K562 (cell line): Measurements from ENCODE around the gene LATS1. TPM values are rescaled to one million over a fixed set of nuclear protein-coding genes. Genes with fewer than 3 reads are reported as not detected.

Source experiments
- ATAC-seq: fragments of 200-7000 bp; cut with Tn5 transposase; 3 replicates; pipeline ENCODE4 v1.9.1; 2020; ENCODE audit warnings: moderate library complexity
- BruUV-seq: library from RNA; stranded (reverse); fragments of 400-500 nt; replicated peaks from 2 replicates; lab custom pipeline; 2021; lab: Mats Ljungman, UMichigan
- CTCF ChIA-PET: fragments of 300-600 bp; formaldehyde crosslinking; extraction: SDS; loops from one replicate; lab custom pipeline; 2021; ENCODE audit warnings: low intra/inter-chr PET ratio; lab: Yijun Ruan, JAX
- POLR2A ChIA-PET: fragments of 300-600, 350-650 bp; sonication (Branson Sonifier 250); formaldehyde crosslinking; extraction: SDS; loops from one replicate; lab custom pipeline; 2021; ENCODE audit warnings: antibody characterized with exemption, inconsistent platforms; lab: Yijun Ruan, JAX
- DNase-seq, 4 experiments: peaks; one replicate each; pipeline versions ENCODE4 v3.0.0 to v3.0.0-alpha.2; 2011 to 2018; ENCODE audit warnings: low spot score in 3 of 4, mixed read lengths in 3 of 4; ENCODE audit errors: extremely low read depth in 1 of 4
- FAIRE-seq: peaks from 2 replicates; lab custom pipeline; 2011; peaks lifted over from hg19 to GRCh38; lab: Jason Lieb, UNC
- H2AFZ ChIP-seq: 2 replicates; pipeline ENCODE4 v1.6.0; 2011; ENCODE audit warnings: low read depth, low read length, control low read depth, inconsistent platforms
- H3K27ac ChIP-seq: fragments of 200-600 bp; 3 replicates; pipeline ENCODE4 v1.8.0; 2011; ENCODE audit warnings: low read depth, mild to moderate bottlenecking, control low read depth, inconsistent platforms, low read length, moderate library complexity, mixed read lengths; ENCODE audit errors: extremely low read depth
- H3K27me3 ChIP-seq, 2 experiments: fragments of 300-600 bp in 1 of 2; 2 replicates in 1 of 2; 3 replicates in 1 of 2; pipeline versions ENCODE4 v1.6.0 to v1.8.0; 2011; ENCODE audit warnings: inconsistent platforms in 2 of 2, low read length in 2 of 2, mild to moderate bottlenecking in 1 of 2, mixed read lengths in 1 of 2, moderate library complexity in 1 of 2; ENCODE audit not compliant: control insufficient read depth in 2 of 2, insufficient read depth in 2 of 2
- H3K36me3 ChIP-seq: fragments of 300-600 bp; 3 replicates; pipeline ENCODE4 v1.8.0; 2011; ENCODE audit warnings: mild to moderate bottlenecking, low read length, inconsistent platforms; ENCODE audit not compliant: control insufficient read depth, insufficient read depth
- H3K4me1 ChIP-seq, 2 experiments: fragments of 200-600 bp in 1 of 2; replicated peaks in 1 of 2; 2 replicates in 1 of 2; 3 replicates in 1 of 2; pipeline versions ENCODE4 v1.5.1 to v1.8.0; 2011; ENCODE audit warnings: inconsistent platforms in 2 of 2, low read length in 2 of 2, mild to moderate bottlenecking in 1 of 2, mixed read lengths in 1 of 2, moderate library complexity in 1 of 2; ENCODE audit not compliant: control insufficient read depth in 2 of 2, insufficient read depth in 2 of 2
- H3K4me2 ChIP-seq: 2 replicates; pipeline ENCODE4 v1.6.1; 2011; ENCODE audit warnings: low read length, control low read depth, inconsistent platforms, mixed read lengths; ENCODE audit not compliant: insufficient read depth
- H3K4me3 ChIP-seq: fragments of 200-600 bp; sonication (generic), shearing (Covaris generic); 2 replicates; pipeline ENCODE4 v1.5.1; 2016; ENCODE audit warnings: control low read depth, inconsistent platforms
- H3K79me2 ChIP-seq: fragments of 200-600 bp; 3 replicates; pipeline ENCODE4 v1.8.0; 2011; ENCODE audit warnings: low read length, inconsistent platforms; ENCODE audit not compliant: control insufficient read depth, insufficient read depth
- H3K9ac ChIP-seq, 2 experiments: 2 replicates each; pipeline versions ENCODE4 v1.6.0 to v1.6.1; 2011; ENCODE audit warnings: low read depth in 2 of 2, low read length in 2 of 2, control low read depth in 1 of 2, inconsistent platforms in 1 of 2, mild to moderate bottlenecking in 1 of 2, mixed read lengths in 1 of 2; ENCODE audit not compliant: insufficient read depth in 1 of 2
- H3K9me1 ChIP-seq: one replicate; pipeline ENCODE4 v1.6.0; 2011; ENCODE audit warnings: inconsistent platforms, mild to moderate bottlenecking, low read length, moderate library complexity; ENCODE audit not compliant: control insufficient read depth, insufficient read depth
- H3K9me3 ChIP-seq: replicated peaks from 2 replicates; pipeline ENCODE4 v1.5.1; 2011; ENCODE audit warnings: low read depth, low read length, inconsistent platforms; ENCODE audit not compliant: control insufficient read depth, insufficient read depth
- H4K20me1 ChIP-seq: replicated peaks from 2 replicates; pipeline ENCODE4 v1.6.1; 2011; ENCODE audit warnings: low read length, inconsistent platforms, mixed read lengths; ENCODE audit not compliant: control insufficient read depth, insufficient read depth
- ARHGAP35 ChIP-seq: fragments of 450-650 bp; IDR thresholded peaks from 2 replicates; pipeline ENCODE4 v1.6.1; 2018; ENCODE audit not compliant: partially characterized antibody
- DMBX1 ChIP-seq: fragments of 250-450 bp; sonication (Bioruptor Pico); IDR thresholded peaks from 2 replicates; pipeline ENCODE4 v1.8.0; 2022; ENCODE audit warnings: inconsistent platforms, mild to moderate bottlenecking, moderate library complexity, borderline replicate concordance
- DPF2 ChIP-seq: fragments of 450-650 bp; IDR thresholded peaks from 2 replicates; pipeline ENCODE4 v1.6.1; 2016
- E2F4 ChIP-seq: sonication (generic); formaldehyde crosslinking; IDR thresholded peaks from 2 replicates; pipeline ENCODE4 v1.8.0; 2022; ENCODE audit warnings: mild to moderate bottlenecking, low read depth, missing genetic modification reagents
- HBP1 ChIP-seq: fragments of 450-650 bp; formaldehyde crosslinking; IDR thresholded peaks from 2 replicates; pipeline ENCODE4 v1.4.0; 2022; ENCODE audit warnings: missing genetic modification characterization
- HEY1 ChIP-seq: fragments of 250-450 bp; sonication (Bioruptor Pico); IDR thresholded peaks from 2 replicates; pipeline ENCODE4 v1.5.0; 2020; ENCODE audit warnings: mild to moderate bottlenecking, moderate library complexity, borderline replicate concordance
- HNRNPK ChIP-seq: fragments of 200-400 bp; formaldehyde crosslinking; IDR thresholded peaks from one replicate; pipeline ENCODE4 v1.6.1; 2018; ENCODE audit warnings: mild to moderate bottlenecking, low read depth, low read length; ENCODE audit not compliant: poor library complexity, severe bottlenecking
- NCOA6 ChIP-seq: fragments of 450-650 bp; IDR thresholded peaks from 2 replicates; pipeline ENCODE4 v1.6.1; 2017; ENCODE audit warnings: mild to moderate bottlenecking
- OTX1 ChIP-seq: fragments of 450-650 bp; formaldehyde crosslinking; IDR thresholded peaks from 2 replicates; pipeline ENCODE4 v1.4.0; 2022; ENCODE audit warnings: mild to moderate bottlenecking
- PURB ChIP-seq: sonication (generic); formaldehyde crosslinking; IDR thresholded peaks from 2 replicates; pipeline ENCODE4 v1.9.0; 2021; ENCODE audit warnings: low read depth, mild to moderate bottlenecking, missing genetic modification reagents
- TCF7 ChIP-seq: sonication (generic); IDR thresholded peaks from 2 replicates; pipeline ENCODE4 v1.6.1; 2016; ENCODE audit warnings: antibody characterized with exemption, borderline replicate concordance
- TEAD1 ChIP-seq, 2 experiments: fragments of 450-650 bp in 1 of 2; sonication (generic) in 1 of 2; formaldehyde crosslinking; IDR thresholded peaks; 2 replicates each; pipeline versions ENCODE4 v1.4.0 to v1.8.0; 2020 to 2022; ENCODE audit warnings: mild to moderate bottlenecking in 2 of 2, missing genetic modification reagents in 1 of 2
- ZNF224 ChIP-seq: sonication (generic); formaldehyde crosslinking; IDR thresholded peaks from 2 replicates; pipeline ENCODE4 v1.8.0; 2022; ENCODE audit warnings: mild to moderate bottlenecking, missing genetic modification reagents
- WGBS: fragments of 100-300 bp; shearing (Covaris generic); methylation state at CpG from one replicate; pipeline ENCODE4 v1.1.6; 2016; ENCODE audit warnings: low coverage, mixed read lengths; ENCODE audit not compliant: insufficient coverage; ENCODE audit errors: missing lambda C conversion rate; 5-methylcytosine and 5-hydroxymethylcytosine counted together
- in situ Hi-C: fragments of 300-500 bp; cut with MboI; formaldehyde crosslinking; loops from 4 replicates; pipeline ENCODE4 v1.15.0; 2018; ENCODE audit warnings: inconsistent platforms, mixed read lengths
- intact Hi-C: fragments of 100-400 bp; cut with micrococcal nuclease; formaldehyde crosslinking; loops from 2 replicates; pipeline ENCODE4 v1.14.2; 2022
- polyA plus RNA-seq, 8 experiments: library from polyadenylated mRNA; depleted of rRNA in 4 of 8; stranded (reverse) in 5 of 8; unstranded in 3 of 8; fragments of >200 nt; fragmentation: Nextera tagmentation in 2 of 8; fragmentation: Illumina TruSeq in 1 of 8; extraction: Ambion mirVana in 2 of 8; extraction: Trizol in 1 of 8; gene quantifications; 2 replicates each; pipeline versions ENCODE4 v1.2.1 to v1.2.3, GENCODE V29; 2011 to 2014; ENCODE audit warnings: inconsistent platforms in 1 of 8, missing spikeins in 1 of 8
- total RNA-seq, 7 experiments: library from RNA; depleted of rRNA in 6 of 7; stranded (reverse); fragments of >200 nt in 6 of 7; fragmentation: Illumina TruSeq in 2 of 7; extraction: Trizol in 2 of 7; gene quantifications; 2 replicates each; pipeline versions ENCODE4 v1.2.1 to v1.2.3, GENCODE V29; 2011 to 2021; ENCODE audit warnings: low replicate concordance in 1 of 7
- TF ChIP-seq, protein P1 (sequence below): fragments of 450-650 bp; IDR thresholded peaks from 2 replicates; pipeline ENCODE4 v1.6.1; 2017; ENCODE audit warnings: antibody characterized with exemption, mild to moderate bottlenecking
- TF ChIP-seq, protein P2 (sequence below): fragments of 250-450 bp; sonication (Bioruptor Pico); IDR thresholded peaks from 2 replicates; pipeline ENCODE4 v1.8.0; 2022; ENCODE audit warnings: moderate library complexity, mild to moderate bottlenecking, inconsistent platforms

LATS1 gene
- total and polyA plus RNA-seq, 9 of the 15 experiments (the other 6 are each of a cell fraction or from before 2014, with no cell fraction given) = 5.0 to 36.3 (median 18.4) TPM

DNA sequence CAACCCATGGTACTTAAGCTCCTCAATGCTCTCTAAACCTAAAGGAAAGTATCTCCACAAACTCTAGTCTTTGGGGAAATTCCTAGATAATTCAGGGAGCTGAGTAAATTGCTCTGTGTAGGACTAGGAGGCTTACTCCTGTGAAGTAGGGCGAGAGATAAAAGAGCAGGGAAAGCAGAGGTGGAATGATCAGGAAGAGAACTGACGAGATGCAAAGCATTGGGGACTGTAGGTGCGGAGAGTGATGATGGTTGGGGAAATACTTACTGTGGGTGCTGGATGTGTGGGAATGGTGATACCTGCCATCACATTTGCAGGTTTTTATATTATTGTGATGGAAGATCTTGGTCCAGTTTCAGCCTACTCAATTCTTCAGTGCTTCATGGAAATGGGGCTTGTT is 1.6 kb upstream of the LATS1 start:
- 100% methylated on average over 3 of the region's 3 CpGs for WGBS
- no peak overlapping the region for H3K27ac ChIP-seq
- no peak overlapping the region for H2AFZ ChIP-seq
- intact Hi-C loops = loop anchor here (5.0 kb wide), 4 partner anchors 33 to 172 kb away; partner anchors contain the start of genes GINM1, KATNA1 and PPIL4
- CTCF ChIA-PET = no interaction called here
- H3K4me2 ChIP-seq = no peak overlapping the region
- H3K9me1 ChIP-seq = no peaks in the 10 kb centered on the region
- in situ Hi-C loops = no loop called here
- no peak overlapping the region for H3K4me3 ChIP-seq
- ATAC-seq (no peak), DNase-seq (no peak), FAIRE-seq (no peak)
- H4K20me1 ChIP-seq = 0 out of 2 replicates have a peak, but pooled peaks cover 6% of the 10 kb centered on the region
- peaks cover 40% of the 10 kb centered on the region for H3K36me3 ChIP-seq
- no peaks in the 10 kb centered on the region for H3K27me3 ChIP-seq
- H3K79me2 ChIP-seq = peaks cover 43% of the 10 kb centered on the region
- no peak overlapping the region for H3K9ac ChIP-seq
- H3K4me1 ChIP-seq = peaks cover 9 to 21% of the 10 kb centered on the region in 2 experiments; a peak in 4 of 5 replicates
- no TSS peak for BruUV-seq
- no peaks in the 10 kb centered on the region for H3K9me3 ChIP-seq
- POLR2A ChIA-PET = interaction anchor here (1.0 kb wide), 1 partner anchor 71 kb away, joined by 4 read pairs; the partner anchor contains the start of gene KATNA1
- no peak for TF ChIP-seq NCOA6
- TF ChIP-seq ZNF224 = no peak
- no peak for TF ChIP-seq DMBX1
- no peak for TF ChIP-seq OTX1 (CRISPR knock-in tag)
- no peak for TF ChIP-seq HNRNPK
- no peak for TF ChIP-seq TEAD1 (CRISPR knock-in tag; IDR thresholded peaks at IDR 0.05)
- no peak for TF ChIP-seq ARHGAP35
- no peak for TF ChIP-seq TCF7
- no peak for TF ChIP-seq PURB (CRISPR knock-in tag)
- TF ChIP-seq, protein P1, sequence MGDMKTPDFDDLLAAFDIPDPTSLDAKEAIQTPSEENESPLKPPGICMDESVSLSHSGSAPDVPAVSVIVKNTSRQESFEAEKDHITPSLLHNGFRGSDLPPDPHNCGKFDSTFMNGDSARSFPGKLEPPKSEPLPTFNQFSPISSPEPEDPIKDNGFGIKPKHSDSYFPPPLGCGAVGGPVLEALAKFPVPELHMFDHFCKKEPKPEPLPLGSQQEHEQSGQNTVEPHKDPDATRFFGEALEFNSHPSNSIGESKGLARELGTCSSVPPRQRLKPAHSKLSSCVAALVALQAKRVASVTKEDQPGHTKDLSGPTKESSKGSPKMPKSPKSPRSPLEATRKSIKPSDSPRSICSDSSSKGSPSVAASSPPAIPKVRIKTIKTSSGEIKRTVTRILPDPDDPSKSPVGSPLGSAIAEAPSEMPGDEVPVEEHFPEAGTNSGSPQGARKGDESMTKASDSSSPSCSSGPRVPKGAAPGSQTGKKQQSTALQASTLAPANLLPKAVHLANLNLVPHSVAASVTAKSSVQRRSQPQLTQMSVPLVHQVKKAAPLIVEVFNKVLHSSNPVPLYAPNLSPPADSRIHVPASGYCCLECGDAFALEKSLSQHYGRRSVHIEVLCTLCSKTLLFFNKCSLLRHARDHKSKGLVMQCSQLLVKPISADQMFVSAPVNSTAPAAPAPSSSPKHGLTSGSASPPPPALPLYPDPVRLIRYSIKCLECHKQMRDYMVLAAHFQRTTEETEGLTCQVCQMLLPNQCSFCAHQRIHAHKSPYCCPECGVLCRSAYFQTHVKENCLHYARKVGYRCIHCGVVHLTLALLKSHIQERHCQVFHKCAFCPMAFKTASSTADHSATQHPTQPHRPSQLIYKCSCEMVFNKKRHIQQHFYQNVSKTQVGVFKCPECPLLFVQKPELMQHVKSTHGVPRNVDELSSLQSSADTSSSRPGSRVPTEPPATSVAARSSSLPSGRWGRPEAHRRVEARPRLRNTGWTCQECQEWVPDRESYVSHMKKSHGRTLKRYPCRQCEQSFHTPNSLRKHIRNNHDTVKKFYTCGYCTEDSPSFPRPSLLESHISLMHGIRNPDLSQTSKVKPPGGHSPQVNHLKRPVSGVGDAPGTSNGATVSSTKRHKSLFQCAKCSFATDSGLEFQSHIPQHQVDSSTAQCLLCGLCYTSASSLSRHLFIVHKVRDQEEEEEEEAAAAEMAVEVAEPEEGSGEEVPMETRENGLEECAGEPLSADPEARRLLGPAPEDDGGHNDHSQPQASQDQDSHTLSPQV = no peak
- TF ChIP-seq, protein P2, sequence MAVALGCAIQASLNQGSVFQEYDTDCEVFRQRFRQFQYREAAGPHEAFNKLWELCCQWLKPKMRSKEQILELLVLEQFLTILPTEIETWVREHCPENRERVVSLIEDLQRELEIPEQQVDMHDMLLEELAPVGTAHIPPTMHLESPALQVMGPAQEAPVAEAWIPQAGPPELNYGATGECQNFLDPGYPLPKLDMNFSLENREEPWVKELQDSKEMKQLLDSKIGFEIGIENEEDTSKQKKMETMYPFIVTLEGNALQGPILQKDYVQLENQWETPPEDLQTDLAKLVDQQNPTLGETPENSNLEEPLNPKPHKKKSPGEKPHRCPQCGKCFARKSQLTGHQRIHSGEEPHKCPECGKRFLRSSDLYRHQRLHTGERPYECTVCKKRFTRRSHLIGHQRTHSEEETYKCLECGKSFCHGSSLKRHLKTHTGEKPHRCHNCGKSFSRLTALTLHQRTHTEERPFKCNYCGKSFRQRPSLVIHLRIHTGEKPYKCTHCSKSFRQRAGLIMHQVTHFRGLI (CRISPR knock-in tag) = no peak
- TF ChIP-seq HBP1 (CRISPR knock-in tag) = no peak
- no peak for TF ChIP-seq DPF2
- TF ChIP-seq HEY1 (CRISPR knock-in tag) = no peak
- no peak for TF ChIP-seq E2F4 (CRISPR knock-in tag)
